ENCODE measurements around the gene SIX3.

SIX3 gene

DNA sequence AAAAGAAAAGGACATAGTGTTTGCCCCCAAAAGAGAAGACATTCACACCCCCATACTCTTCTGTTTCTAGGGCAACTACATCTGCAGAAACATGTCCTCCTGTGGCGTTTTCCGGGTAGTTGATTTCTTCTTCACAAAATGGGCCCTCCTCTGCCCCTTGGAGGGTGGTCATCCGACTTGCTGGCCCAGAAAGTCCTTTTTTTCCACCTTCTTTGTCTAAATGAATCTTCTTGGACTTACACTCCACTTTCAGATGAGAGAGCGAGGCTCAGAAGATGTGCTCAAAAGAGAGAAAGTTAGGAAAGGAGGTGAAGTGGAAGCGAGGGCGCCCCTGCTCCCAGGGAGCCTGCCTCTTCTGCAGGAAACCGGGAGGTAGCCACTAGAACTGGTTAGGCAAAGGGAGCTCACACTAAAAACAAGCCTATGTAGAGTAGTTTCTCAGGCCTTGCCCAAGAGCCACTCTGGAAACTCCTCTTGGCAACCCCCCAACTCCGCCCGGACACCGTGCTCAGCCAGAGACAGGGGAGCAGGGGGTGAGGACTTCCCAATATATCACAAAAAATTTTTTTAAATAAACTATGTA, 10.2 kb upstream of the SIX3 start:
- no peak for DNase-seq

- DNase-seq = no peak
Observed at GRCh38 chr2:44932079-44932478, 9.4 kb upstream of the SIX3 start.

- DNase-seq = no peak
Observed at GRCh38 chr2:44932564-44933392, 8.7 kb upstream of the SIX3 start.

DNA sequence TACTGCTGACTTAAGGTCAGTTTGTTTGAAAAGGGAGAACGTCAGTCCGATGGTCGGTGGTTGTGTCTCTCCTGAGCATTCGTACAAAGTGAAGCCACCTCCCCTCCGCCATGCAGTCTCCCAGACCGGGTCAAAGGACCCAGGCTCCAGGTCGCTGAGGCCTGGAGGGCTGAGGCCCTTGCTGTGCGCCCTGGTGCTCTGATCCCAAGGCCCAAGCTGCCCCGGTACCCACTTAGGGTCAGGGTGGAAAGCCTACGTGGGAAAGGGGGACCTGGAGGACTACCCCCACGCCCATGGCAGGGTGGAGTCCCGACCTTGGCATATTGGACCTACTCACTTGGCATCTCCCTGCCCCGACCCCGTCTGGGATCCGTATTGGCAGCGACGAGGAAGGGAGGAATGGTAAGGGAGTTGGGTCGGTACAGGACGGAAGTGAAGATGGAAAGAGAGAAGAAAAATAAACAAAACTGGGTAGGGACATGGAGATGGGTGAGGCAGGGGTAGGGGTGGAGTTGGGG, 8.0 kb upstream of the SIX3 start:
- no peak for DNase-seq

DNA sequence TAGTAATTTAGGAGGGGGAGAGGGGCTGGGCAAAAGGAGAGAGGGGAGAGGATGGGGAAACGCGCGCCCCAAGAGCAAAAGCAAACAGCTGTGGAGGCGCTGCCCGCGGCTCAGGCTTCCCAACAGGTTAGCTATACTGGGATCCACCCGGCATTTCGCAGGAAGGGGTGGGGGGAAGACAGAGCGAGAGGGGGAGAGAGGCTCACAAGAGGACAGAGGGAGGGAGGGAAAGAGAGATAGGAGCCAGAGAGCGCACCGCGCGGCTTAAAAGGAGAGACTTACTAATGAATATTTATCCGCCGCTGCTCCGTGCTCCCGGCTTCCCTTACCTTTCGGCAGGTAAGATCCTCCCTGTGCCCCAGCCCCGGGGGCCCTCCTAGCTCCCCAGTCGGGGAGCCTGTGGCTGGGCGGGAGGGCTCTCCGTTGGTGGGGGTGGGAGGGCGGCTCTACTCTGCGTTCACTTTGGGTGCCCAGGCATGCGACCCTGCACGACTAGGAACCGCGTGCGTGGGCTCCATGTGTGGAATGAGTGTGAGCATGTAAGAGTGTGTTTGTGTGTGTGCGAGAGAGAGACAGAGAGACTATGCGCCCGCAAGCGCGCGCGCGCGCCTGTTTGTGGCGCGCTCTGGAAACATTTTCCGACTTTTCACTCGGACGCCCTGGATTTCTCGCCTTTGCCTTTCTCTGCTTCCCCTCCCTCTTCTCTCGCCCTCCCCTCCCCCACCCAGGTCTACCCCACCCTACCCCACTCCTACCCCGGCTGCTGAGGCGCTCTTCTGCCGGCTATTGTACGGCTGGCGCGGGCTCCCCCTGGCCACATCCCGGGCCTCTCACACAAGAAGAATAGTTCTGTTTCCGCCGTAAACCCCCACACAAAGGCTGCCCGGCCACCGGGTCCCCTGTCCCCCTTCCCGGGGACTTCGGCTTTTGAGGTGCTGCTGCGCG, 7.2 kb upstream of the SIX3 start:
- DNase-seq = no peak

- DNase-seq = no peak
Observed at GRCh38 chr2:44934983-44935728, 6.3 kb upstream of the SIX3 start.

- DNase-seq = no peak
Observed at GRCh38 chr2:44935729-44936098, 5.8 kb upstream of the SIX3 start.

GRCh38 chr2:44936275-44936674, 5.2 kb upstream of the SIX3 start:
- no peak for DNase-seq

- no peak for DNase-seq
Observed at GRCh38 chr2:44936715-44937687, 4.5 kb upstream of the SIX3 start.

DNA sequence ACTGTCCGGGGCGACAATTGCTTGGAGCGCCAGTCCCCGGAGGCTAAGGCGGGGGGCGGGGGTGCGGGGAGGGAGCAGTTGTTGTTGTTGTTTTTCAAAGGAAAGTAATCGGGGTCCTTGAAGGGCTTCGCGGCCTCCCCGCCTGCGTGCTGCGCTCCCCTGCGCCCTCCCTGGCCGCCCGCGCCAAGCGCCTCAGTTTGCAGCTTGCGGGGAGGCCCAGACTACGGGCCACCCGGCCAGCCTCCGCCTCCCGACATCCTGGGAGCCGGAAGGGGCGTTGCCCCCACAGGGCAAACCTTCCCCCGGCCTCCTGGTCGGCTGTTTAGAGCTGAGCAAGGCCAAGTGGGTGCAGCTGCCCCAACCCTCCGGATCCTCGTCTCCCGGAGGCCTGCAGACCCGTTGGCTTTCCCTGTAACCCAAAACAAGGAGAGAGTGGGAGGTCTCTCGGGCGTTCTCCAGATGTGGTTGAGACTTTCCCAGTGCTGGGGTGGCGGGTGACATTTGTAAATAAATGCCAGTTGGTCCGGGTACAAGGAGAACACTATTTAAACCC, 3.7 kb upstream of the SIX3 start:
- DNase-seq = peak; percentile 51

- no peak for DNase-seq
Observed at GRCh38 chr2:44938287-44939105, 3.0 kb upstream of the SIX3 start.

DNA sequence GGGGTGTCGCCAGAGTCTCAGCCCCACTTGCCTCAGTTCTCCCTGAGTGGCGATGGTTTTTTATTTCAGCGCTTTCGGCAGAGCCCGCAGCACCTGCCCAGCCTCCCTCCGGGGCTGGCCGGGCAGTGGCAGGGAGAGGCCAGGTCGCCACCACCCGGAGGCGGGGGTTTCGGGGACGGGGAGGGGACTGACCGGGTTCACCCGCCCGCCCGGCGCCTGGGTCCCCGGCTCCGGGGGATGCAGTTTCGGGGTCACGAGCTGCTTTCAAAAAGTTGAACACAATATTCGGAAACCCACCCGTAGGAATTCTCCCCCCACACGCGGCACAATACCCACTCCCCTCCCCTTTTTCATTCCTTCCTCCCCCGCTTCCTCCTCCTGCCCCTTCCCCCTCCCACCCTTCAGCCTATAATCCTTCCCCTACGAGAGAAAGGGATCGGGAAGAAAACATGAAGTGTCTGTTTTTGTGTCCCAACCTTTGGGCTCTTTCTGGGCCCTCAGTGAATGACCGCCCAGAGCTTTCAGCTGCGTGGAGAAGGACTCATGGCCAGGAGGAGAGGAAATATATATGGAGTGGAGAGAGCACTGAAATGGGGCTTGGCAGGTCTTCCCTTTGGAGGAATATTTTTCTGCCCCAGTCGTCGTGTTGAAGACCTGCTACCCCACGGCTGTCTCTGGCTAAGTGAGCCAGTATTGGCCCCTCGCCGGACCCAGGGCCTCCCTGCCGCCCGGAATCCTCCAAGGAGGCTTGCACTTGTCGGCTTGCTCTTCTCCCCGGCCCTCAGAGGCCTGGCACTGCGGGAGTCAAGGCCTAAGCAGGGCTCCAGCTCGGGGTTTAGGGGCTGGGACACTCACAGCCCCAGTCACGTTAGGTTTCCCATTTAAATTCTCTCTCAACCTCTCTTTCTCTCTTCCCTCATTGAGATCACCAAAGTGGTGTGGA, 2.1 kb upstream of the SIX3 start:
- no peak for DNase-seq

DNA sequence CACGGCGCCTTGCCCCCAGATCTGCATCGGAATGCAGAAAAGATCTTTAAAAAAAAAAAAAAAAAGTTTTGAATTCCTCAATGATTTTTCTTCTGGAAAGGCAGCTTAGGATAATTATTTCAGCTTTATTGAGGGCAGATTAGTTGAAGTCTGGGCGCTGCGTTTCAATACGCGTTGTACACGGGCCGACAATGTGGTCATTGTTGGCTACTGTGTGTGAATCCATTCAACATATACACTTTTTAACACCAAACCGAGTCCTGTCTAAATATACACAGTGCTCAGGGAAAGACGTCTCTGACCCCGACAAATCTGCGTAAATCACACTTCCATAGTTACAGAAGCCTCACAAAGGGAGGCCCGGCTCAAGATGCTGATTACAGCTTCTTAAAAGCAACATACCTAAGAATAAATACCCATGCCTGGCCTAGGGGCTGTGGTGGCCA, 1.4 kb upstream of the SIX3 start:
- DNase-seq = no peak

DNA sequence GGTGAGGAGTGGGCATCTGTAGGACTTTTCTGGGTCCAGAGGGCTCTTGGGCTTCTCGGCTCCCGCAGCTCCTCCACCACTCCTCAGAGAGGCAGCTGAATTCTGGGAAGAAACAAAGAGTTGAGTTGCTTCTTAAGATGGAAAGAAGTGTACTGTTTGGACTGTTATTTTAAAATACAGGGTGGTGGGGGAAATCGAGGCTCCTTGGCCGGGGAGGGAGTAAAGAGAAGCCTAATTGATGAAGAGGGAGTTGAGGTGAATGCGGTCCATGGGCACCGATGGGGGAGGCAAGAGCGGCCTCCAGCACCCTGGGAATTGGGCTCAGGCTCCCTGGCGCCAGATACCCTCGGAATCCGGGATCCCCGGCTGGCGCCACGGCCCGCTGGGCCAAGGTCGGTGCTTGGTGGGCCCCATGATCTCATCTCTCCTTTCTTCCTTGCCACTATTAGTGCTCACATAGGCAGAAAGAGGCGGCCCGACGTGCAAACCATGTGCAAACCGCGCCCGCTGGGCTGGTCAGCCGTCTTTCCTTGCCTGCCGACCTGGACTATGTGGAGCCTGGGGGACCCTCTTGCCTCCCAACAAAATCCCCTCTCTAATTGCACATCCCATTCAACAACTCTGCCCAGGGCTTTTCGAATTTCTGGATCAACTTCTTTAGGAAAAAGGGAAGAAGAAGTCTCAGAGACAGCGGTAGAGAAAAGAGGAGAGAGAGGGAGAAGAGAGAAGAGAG, 604 bp upstream of the SIX3 start:
- no peak for DNase-seq

DNA sequence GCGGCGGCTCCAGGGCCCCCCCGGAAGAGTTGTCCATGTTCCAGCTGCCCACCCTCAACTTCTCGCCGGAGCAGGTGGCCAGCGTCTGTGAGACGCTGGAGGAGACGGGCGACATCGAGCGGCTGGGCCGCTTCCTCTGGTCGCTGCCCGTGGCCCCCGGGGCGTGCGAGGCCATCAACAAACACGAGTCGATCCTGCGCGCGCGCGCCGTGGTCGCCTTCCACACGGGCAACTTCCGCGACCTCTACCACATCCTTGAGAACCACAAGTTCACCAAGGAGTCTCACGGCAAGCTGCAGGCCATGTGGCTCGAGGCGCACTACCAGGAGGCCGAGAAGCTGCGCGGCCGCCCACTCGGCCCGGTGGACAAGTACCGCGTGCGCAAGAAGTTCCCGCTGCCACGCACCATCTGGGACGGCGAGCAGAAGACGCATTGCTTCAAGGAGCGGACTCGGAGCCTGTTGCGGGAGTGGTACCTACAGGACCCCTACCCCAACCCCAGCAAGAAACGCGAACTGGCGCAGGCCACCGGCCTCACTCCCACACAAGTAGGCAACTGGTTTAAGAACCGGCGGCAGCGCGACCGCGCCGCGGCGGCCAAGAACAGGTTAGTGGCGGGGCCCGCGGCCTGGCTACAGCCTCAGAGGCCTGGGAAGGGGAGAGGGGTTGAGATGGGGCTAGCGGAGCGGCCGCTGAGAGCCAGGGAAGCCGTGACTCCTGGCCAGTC, 965 bp downstream of the SIX3 start:
- peak; percentile 32 for DNase-seq

GRCh38 chr2:44943031-44943692, 1.7 kb downstream of the SIX3 start:
- DNase-seq = no peak

GRCh38 chr2:44943693-44944101, 2.2 kb downstream of the SIX3 start:
- no peak for DNase-seq
